Endothelial cell of umbilical vein (primary cell): ENCODE results near the gene CDC25A.

Experiments
- CTCF ChIP-seq, 2 donors: IDR thresholded peaks; 1 replicate in 1 of 2; 2 replicates in 1 of 2; pipeline ENCODE4 v1.5.1; 2011; ENCODE audit warnings: low read length in 2 of 2, mild to moderate bottlenecking in 2 of 2, moderate library complexity in 2 of 2, control low read depth in 1 of 2, inconsistent platforms in 1 of 2, low read depth in 1 of 2; ENCODE audit not compliant: insufficient read depth in 1 of 2; ENCODE audit errors: extremely low read depth in 1 of 2
- EZH2 ChIP-seq: IDR thresholded peaks from 2 replicates; pipeline ENCODE4 v1.6.1; 2012; ENCODE audit warnings: borderline replicate concordance, low read depth, mild to moderate bottlenecking, moderate library complexity, low read length, inconsistent platforms; ENCODE audit not compliant: severe bottlenecking

- TF ChIP-seq CTCF (IDR thresholded peaks at IDR 0.05; ENCODE audit: extremely low read depth in 1 of 2, insufficient read depth in 1 of 2, low read depth in 1 of 2, low read length in 2 of 2) (no peak), EZH2 (no peak)
Observed at GRCh38 chr3:48125013-48125705, 63.1 kb downstream of the CDC25A start.
